RPMI8226 (cell line): ENCODE results near the gene VPS8.
"Not testable (repeated sequence)": the region's sequence is repeated elsewhere in the genome, so short reads cannot be mapped to it uniquely, and the experiment has no call there.

ENCODE experiments used
- DNase-seq: peaks from one replicate; pipeline ENCODE4 v3.0.0-alpha.2; 2015

The VPS8 gene

DNA sequence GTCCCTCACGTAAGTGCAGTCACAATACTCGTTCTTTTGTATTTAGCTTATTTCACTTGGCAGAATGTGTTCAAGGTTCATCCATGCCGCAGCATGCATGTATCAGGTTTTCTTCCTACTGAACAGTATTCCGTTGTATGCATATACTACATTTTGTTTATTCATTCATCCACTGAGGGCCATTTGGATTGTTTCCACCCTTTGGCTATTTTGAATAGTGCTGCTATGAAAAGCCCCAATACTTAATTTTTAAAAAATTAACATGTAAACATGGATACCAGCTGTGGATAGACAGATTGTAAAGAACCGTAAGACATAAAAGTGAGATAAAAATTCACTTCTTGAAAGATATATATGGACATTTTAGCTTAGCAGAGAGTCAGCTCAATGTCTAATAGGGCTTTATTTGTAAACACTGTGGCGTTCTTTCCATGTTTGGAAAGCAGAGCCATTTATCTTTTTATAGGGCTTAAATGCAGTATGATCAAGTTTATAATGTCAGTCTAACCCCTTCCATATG is 115.9 kb downstream of the VPS8 start:
- no peak for DNase-seq

DNA sequence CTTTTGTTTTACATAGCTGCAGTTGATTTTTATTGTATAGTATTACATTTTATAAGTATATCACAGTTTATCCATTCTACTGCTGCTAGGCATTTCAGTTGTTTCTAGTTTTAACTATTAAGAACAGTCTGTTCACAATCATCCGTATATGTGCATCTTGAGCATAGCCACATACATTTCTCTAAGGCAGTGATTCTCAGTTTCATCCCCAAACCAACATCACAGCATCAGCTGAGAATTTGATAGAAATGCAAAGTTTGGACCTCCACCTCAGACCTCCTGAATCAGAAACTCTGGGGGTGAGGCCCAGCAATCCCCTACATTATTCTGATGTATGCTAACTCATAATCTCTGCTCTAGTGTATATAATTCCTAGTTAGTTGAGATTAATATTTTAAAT is 120.8 kb downstream of the VPS8 start:
- no peak for DNase-seq

DNA sequence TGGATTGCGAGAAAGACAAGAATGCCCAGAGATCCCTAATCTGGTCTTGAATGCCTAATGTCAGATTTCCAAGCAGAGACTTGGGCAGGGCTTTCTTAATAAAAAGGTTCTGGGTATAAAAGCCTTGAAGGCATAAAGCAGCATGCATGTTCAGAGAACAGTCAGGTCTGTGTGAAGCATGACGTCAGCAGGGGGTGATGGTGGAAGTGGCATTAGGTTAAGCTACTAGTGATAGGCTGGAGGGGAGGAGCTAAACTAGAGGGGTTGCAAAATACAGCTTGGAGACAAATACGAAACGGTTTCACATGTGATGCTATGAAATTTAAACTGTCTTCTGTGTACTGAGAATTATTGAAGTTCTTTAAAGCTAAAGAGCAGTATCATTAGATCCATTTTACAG is 125.6 kb downstream of the VPS8 start:
- DNase-seq: no peak

DNA sequence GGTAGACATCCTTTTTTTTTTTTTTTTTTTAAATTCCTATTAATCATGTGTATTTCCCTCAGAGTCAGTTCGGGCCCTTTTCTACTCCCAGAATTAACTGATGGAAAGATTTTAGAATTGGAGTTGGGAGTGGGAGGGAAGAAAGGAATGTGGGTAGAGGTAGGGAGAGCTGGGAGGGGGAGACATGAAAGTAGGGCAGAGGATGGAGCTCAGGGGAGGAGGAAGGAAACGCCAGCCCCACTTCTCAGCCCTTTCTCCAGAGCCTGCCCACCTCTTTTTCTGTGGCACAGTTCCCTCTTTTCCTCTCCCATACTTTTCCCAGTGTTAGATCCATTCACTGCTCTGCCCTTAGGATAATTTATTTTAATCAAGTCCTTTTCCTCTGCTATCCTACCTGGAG is 129.4 kb downstream of the VPS8 start:
- no peak for DNase-seq

DNA sequence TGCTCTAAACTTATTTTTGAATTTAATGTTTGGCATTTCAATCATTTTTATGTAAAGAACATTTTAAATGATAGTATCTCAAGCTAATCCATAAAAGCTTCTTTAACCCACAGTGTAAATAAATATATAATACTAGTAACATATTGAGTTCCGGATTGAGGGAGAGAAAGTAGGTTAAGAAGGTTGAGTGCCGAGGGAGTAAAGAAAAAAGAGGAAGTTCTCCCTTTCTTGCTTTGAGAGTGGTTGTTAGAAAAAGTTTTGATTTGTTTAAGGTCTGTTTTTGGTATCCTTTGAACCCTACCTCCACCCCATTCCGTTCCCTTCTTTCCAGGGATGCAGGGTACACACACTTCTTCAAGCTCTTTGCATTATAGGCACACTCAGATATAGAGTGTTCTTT is 130.8 kb downstream of the VPS8 start:
- no peak for DNase-seq

DNA sequence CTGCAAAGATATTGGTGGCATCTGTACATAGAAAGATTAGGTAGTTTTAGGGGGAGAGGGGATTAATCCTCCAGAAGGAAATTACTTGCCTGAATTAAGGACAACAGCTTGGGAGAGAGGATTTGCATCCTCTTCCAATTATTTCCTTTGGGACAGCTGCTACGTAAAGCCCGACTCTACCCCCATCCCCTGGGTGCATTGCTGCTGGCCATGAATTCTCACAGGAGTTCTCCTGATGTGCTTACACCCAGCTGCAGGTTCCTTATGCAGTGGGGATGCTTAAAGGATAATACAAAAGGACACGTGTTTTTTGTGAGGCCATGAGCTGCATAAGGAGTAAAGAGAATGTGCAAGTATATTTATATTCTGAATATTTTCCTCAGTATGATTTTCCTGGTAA is 132.3 kb downstream of the VPS8 start:
- no peak for DNase-seq

DNA sequence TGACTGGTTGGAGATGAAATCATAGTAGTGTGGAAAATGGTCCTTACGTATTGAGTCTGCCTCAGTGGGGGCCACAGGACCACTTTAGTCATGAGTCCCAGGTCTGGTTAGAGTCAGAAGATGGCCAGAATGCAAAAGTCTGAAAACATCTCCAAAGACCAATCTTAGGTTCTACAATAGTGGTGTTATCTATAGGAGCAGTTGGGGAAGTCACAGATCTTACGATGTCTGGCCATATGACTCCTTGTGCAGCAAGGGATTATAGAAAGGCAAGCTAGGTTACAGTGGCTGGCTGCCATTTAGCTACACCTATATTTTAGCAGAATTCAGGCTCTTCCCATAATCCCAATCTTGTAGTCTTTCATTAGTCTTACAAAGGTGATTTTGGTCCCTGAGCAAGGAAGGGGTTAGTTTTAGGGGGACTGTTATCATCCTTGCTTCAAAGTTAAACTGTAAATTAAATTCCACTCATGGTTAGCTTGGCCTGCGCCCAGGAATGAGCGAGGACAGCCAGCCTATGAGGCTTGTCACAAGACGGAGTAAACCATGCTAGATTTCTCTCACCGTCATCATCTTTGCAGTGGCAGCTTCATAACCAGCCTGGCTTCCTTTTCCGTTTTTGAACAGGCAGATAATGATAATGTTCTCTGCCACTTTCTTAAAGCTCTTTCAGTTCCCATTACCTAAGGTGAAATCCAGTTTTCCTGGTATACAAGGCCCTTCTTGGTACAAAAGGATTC is 134.1 kb downstream of the VPS8 start:
- no peak for DNase-seq

DNA sequence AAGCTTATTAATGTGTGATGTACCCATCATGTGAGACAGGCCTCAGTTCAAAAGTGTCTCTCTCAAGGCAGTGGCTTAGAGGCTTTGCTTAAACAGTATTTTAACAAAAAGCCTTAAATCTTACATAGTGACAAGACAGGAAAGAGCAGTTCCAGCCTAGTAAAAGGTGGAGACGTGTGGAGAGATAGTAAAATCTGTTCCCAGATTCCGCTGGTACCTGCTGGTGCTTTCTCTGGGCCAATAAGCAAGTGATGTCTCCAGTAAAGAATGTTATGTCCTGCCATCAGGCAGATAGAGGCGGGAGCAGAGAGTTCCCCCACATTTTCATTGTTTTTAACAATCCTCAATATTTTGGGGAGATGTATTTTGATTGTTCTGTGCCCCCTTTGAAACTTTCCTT is 135.0 kb downstream of the VPS8 start:
- DNase-seq: no peak

DNA sequence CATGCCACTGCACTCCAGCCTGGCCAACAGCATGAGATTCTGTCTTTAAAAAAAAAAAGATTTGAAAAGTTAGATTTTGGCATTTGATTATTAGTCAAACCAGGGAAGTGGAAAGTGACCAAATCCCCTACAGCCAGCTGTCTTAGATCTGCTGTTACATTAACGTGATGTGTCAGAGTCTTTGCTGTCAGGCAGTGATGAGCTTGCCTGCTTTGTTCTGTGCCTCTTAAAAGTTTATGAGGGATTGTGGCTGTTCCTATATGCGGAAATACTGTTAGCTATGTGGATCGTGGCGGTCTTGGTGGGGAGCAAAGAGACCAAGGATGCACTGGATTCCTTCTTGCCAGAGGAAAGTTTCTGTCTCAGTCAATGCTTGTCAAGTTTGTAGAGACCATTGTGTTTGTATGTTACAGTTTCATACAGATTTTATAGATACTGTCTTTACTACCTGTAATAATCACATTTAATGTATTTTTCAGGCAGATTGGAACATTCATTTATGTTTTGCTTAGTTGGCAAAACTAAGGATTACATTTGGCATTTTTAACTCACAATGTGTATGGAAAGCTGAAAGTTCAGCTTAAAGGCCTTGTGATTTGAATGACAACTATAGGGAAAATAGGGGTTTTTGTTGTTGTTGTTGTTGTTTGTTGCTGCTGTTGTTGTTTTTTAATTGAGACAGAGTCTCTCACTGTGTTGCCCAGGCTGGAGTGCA is 137.4 kb downstream of the VPS8 start:
- no peak for DNase-seq

DNA sequence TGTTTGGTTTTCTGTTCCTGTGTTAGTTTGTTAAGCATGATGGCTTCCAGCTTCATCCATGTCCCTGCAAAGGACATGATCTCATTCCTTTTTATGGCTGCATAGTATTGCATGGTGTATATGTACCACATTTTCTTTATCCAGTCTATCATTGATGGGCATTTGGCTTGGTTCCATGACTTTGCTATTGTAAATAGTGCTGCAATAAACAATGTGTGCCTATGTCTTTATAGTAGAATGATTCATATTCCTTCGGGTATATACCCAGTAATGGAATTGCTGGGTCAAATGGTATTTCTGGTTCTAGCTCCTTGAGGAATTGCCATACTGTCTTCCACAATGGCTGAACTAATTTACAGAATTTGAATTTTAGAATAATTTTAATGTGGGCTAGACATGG is 138.8 kb downstream of the VPS8 start:
- DNase-seq: not testable (repeated sequence)

DNA sequence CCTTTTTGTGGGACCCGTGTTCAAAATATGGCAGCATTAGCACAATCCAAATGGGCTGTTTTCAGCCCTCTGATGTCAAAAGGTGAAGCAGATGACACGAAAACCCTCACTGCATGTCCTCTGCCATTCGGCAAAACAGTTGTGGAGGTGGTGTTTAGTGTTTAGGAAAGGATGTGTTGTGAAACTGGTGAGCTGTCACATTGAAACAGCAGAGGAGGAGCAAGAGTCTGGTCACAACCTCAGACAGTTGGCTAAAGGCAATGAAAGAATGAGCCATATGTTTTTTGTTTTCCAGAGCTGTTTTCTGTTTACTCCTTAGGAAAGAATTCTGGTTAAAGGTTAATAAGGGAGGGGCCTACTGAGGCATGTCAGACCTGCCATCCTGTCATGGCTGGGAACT is 140.7 kb downstream of the VPS8 start:
- no peak for DNase-seq

DNA sequence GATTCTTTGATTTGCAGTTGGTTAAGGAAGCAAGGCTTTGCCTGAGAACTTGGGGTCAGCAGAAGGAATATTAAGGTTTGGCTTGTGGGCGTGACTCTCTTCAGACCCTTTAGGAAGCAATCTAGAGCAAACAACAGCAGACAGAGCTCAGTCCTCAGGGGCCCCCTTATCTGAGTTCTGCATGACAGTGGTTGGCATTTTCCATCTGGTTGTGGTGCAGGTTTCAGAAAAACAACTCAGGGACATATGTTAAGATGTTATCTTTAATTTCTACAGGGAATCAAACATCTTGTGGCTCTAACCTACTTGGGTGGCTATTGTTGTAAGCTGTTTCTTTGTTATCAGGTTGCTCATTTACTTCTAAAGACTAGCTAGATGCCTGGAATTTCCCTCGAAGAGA is 141.4 kb downstream of the VPS8 start:
- DNase-seq: no peak

DNA sequence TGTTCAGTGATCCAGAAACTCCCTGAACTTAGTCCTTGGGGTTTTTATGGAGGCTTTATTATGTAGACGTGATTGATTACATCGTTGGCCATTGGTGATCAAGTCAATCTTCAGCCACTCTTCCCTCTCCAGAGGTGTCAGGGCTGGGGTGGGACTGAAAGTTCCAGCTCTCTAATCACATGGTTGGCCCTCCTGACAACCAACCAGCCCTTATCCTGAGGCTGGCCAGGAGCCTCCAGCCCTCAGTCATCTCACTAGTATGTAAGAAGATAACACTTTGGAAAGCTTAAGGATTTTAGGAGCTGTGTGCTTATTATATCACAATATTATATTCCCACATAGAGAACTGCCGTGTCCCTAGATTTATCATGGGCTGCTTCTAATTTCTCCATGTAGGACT is 142.3 kb downstream of the VPS8 start:
- no peak for DNase-seq

DNA sequence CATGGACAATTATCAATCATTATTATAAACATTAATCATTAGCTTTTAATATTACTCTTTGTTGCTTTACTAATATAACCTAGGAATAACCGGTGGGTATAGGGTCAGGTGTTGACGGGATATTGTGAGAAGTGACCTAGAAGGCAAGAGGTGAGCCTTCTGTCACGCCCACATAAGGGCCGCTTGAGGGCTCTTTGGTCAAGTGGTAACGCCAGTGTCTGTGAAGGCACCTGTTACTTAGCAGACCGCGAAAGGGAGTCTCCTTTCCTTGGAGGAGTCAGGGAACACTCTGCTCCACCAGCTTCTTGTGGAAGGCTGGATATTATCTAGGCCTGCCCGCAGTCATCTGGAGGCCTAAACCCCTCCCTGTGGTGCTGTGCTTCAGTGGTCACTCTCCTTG is 142.9 kb downstream of the VPS8 start:
- DNase-seq: not testable (repeated sequence)

DNA sequence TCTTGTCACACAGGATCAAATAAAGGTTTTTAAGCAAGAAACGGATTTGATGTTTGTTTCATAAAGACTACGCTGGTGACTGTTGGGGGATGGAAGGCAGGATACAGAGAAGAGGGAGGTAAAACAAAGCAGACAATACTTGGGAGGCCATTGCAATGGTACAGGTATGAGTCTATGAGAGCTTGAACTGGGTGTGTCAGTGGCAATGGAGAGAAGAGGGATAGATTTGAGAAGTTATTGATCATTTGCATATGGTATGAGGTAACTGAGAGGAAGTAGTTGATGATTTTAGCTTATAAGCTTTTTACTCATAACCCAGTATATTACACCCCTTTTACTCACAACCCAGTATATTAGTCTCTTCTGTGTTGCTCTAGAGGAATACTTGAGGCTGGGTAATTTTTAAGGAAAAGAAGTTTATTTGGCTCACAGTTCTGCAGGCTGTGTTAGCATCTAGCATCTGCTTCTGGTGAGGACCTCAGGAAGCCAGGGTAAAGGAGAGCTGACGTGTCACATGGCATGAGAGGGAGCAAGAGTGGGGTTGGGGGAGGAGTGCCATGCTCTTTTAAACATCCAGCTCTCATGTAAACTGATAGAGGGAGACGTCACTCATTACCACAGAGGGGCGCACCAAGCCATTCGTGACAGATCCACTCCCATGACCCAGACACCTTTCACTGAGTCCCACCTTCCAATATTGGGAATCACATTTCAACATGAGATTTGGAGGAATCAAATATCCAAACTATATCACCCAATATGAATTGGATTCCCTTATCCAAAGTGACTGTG is 153.9 kb downstream of the VPS8 start:
- DNase-seq: no peak

DNA sequence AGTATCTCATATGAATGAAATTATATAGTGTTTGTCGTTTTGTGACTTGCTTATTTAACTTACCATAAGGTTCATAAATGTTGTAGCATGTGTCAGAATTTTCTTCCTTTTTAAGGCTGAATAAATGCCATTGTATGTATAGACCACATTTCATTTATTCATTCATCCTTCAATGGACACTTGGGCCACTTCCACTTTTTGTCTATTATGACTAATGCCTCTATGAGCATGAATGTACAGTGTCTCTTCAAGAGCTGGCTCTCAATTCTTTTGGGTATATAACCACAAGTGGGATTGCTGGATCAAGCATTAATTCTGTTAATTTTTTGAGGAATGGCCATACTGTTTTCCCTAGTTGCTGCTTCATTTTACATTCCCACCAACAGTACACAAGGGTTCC is 156.1 kb downstream of the VPS8 start:
- DNase-seq: no peak

DNA sequence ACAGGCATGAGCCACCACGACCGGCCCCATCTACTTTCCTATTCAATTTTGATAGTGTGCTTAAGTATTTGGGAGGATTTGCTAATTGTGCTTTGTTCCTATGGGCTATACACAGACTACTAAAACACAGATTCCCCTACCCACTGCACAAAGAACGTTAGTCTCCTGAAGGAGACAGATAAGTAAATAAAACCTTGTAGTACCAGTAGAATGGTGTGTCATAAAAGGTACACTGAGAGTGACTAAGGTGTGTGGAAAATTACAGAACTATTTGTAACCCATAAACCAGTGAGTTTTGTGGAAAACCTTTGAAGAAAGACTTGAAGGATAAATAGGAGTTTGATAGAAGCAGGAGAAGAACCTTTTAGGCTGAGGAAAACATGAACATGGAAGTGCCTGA is 158.2 kb downstream of the VPS8 start:
- no peak for DNase-seq

DNA sequence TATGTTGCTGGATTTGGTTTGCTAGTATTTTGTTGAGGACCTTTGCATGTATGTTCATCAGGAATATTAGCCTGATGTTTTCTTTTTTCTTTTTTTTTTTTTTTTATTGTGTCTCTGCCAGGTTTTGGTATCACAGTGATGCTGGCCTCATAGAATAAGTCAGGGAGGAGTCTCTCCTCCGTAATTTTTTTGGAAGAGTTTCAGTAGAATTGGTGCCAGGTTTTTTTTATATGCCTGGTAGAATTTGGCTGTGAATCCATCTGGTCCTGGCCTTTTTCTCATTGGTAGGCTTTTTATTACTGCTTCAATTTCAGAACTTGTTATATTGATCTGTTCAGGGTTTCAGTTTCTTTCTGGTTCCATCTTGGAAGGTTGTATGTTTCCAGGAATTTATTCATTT is 165.8 kb downstream of the VPS8 start:
- no peak for DNase-seq

DNA sequence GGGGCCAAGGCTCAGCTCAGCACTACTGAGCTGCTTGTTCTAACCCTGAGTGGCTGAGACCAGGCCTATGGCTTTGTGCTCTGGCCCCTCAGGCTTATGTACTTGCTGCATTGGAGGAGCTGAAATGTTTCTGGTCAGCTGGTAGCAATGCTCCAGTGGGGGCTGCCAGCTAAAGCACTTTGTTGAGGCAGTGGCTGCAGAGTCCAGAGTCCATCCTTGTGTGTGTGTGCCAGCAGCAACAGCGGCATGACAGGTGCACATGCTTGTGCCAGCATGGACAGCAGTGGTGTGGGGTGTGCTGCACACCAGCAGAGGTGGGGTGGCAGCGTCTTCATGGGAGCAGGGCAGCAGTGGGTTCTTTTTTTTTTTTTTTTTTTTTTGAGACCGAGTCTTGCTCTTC is 169.1 kb downstream of the VPS8 start:
- no peak for DNase-seq

DNA sequence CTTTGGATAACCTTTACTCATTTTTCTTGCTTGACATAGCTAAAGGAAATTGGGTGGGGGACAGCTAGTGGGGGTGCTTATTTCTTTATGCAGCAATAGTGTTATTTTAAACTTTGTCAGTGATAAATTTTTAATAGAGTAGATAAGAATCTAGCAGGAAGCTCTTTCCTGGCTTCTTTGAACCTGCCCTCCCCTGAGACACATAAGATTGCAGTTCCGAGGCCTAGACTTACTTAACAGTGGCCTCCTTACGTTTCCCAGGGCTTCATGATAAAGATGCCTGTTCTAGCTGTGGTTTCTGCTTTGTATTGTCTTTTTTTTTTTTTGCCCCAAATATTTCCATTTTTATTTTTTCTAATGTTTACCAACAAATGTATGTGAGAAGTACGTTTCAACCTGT is 170.1 kb downstream of the VPS8 start:
- no peak for DNase-seq

DNA sequence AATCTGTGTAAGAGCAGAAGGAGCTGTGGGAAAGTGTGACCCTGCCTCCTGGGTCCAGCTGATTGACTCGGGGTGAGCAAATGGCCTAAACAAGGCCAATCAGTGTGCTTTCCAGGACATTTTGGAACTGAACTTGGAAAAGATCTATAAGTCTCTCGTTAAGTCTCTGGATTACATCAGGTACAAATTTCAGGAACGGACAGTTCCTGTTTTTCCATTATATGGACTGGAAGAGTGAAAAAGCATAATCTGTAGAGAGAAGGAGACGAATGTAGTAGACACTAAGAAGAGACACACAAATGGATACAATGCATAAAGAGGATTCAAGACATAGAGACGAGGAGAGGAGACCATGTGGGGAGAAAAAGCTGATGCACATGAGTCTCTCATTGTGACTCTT is 173.6 kb downstream of the VPS8 start:
- DNase-seq: no peak

DNA sequence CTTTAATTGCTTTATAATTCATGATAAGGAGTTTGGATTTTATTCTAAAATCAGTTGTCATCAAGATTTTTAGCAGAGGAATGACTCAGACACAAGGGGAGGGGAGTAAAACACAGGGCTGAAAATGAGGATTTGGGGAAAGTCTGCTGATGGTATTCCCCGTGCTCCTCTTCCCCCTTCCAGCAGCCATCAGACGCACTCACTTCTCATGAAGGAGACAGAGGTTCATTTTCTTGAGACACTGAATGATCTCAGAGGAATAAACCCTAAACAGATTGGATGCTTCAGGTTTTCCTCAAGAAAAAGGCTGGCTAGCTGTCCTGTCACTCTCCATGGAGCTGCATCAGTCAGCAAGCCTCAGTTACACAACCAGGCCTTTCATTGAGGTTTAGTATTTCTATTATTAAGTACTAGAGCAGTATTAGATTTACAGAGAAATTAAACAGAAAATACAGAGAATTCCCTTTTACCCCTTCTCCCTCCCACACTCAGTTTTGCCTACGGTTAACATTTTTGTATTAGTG is 174.5 kb downstream of the VPS8 start:
- no peak for DNase-seq

DNA sequence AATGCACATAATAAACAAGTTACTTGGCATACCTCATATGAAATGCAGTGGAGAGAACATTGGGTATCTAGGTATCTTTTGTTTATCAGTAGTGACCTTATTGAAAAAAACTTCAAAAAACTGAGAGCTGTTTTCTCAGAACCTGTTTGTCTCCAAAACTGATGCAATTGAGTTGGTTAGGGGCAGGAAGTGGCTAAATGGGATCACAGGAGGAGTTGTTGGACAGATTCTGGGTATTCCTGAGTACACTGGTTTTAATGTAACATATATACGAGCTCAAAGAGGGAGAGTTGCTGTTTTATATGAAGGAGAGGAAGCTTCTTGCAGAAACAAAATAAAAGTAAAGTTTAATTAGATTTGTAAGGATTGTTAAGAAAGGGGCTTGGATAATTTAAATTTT is 181.4 kb downstream of the VPS8 start:
- DNase-seq: no peak

DNA sequence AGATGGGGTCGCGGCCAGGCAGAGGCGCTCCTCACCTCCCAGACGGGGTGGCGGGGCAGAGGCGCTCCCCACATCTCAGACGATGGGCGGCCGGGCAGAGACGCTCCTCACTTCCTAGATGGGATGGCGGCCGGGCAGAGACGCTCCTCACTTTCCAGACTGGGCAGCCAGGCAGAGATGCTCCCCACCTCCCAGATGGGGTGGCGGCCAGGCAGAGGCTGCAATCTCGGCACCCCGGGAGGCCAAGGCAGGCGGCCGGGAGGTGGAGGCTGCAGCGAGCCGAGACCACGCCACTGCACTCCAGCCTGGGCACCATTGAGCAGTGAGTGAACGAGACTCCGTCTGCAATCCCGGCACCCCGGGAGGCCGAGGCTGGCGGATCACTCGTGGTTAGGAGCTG is 191.9 kb downstream of the VPS8 start:
- not testable (repeated sequence) for DNase-seq
